ENCODE results near the gene SLC26A1. TPM values are rescaled to one million over a fixed set of nuclear protein-coding genes. Genes with fewer than 3 reads are reported as not detected.

The SLC26A1 gene
- total RNA-seq, 4 donors from 2014 or later = not detected

DNA sequence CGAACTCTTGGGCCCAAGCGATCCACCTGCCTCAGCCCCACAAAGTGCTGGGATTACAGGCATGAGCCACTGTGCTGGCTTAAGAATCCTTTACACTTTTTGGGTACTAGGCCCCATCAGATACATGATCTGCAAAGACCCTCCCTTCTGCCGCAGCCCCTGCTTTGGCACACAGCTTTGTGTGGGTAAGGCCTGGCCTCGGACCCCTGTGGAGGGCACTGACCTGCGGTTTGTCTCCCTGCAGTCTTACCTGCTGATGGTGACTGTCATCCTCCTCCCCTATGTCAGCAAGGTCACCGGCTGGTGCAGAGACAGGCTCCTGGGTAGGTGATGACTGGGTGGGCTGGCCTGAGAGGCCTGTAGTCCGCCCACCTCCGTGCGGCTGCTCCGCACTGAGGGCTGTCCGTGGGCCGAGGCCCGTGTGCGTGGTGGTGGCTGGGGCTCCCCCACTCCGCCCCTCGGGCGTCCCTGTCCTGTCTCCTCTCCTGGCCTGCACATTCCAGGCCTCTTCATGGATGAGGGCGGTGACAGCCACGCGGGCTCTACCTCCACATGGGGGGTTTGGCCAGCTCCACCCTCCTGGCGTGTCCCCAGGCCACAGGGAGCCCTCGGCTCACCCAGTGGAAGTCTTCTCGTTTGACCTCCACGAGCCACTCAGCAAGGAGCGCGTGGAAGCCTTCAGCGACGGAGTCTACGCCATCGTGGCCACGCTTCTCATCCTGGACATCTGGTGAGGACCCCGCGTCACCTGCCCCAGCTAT is 37.9 kb downstream of the SLC26A1 start:
- H3K36me3 ChIP-seq = peaks cover 0 to 82% (median 7%) of the 10 kb centered on the region in 3 donors
- 94 to 100% methylated on average over 7 to 25 of the region's 33 CpGs for WGBS, 2 donors
- intact Hi-C loops (cut with DNase I) = no loop called here
- H3K9me3 ChIP-seq = no peaks in the 10 kb centered on the region
- no peak for DNase-seq
- H3K4me3 ChIP-seq = no peak overlapping the region
- no peak for TF ChIP-seq POLR2A (IDR thresholded peaks at IDR 0.05)
- TF ChIP-seq, protein P1, sequence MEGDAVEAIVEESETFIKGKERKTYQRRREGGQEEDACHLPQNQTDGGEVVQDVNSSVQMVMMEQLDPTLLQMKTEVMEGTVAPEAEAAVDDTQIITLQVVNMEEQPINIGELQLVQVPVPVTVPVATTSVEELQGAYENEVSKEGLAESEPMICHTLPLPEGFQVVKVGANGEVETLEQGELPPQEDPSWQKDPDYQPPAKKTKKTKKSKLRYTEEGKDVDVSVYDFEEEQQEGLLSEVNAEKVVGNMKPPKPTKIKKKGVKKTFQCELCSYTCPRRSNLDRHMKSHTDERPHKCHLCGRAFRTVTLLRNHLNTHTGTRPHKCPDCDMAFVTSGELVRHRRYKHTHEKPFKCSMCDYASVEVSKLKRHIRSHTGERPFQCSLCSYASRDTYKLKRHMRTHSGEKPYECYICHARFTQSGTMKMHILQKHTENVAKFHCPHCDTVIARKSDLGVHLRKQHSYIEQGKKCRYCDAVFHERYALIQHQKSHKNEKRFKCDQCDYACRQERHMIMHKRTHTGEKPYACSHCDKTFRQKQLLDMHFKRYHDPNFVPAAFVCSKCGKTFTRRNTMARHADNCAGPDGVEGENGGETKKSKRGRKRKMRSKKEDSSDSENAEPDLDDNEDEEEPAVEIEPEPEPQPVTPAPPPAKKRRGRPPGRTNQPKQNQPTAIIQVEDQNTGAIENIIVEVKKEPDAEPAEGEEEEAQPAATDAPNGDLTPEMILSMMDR (IDR thresholded peaks at IDR 0.05) = no peak
- H3K27me3 ChIP-seq = no peaks in the 10 kb centered on the region
- no peaks in the 10 kb centered on the region for H3K4me1 ChIP-seq
- no peak overlapping the region for H3K27ac ChIP-seq

DNA sequence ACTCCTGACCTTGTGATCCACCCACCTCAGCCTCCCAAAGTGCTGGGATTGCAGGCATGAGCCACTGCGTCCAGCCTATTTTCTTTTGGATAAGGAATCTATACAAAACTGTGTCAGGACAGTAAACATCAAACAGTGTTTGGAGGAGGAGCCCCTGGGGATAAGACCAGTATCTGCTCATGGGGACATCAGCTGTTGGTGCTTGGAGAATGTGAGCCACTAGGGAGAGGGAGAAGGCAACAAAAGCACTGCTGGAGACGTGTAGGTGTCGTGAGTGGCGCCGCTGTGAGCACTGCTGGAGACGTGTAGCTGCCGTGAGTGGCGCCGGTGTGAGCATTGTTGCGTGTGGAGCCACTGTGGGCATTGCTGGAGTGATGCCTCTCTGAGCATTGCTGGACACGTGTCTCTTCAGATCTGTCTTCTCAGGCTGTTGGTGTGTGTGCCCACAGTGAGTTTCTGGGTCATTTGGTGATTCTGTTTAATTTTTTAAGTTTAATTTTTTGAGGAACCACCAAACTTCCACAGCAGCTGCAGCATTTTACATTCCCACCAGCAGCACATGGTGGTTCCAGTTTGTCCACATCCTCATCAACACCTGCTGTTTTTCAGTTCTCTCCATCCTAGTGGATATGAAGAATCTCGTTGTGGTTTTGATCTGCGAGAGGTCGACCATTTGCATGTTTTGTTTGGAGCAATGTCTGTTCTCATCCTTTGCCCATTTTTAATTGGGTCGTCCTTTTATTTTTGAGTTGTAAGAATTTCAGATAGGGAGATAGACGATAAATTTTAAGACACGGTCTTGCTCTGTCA is 38.8 kb downstream of the SLC26A1 start:
- Histone ChIP-seq H3K9me3 (no peaks in the 10 kb centered on the region), H3K4me1 (no peaks in the 10 kb centered on the region), H3K36me3 (peaks cover 0 to 72% (median 7%) of the 10 kb centered on the region in 3 donors), H3K27me3 (no peaks in the 10 kb centered on the region), H3K4me3 (no peak overlapping the region), H3K27ac (no peak overlapping the region)
- no peak for TF ChIP-seq POLR2A (IDR thresholded peaks at IDR 0.05)
- TF ChIP-seq, protein P1 (IDR thresholded peaks at IDR 0.05) = no peak
- intact Hi-C loops (cut with DNase I) = no loop called here
- DNase-seq = no peak
- WGBS, 2 donors = 91 to 92% methylated on average over 16 to 17 of the region's 17 CpGs

DNA sequence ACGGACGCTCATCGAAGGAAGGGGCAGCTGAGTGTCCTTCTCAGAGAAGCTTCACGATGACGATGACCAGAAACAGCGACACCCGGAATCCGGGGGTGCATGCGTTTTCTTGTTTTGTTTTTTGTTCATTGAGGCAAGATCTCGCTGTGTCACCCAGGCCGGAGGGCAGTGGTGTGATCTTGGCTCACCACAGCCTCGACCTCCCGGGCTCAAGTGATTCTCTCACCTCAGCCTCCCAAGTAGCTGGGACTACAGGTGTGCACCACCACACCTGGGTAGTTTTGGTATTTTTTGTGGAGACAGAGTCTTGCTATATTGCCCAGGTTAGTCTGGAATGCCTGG is 39.7 kb downstream of the SLC26A1 start:
- no peak overlapping the region for H3K4me3 ChIP-seq
- TF ChIP-seq POLR2A (IDR thresholded peaks at IDR 0.05) = no peak
- TF ChIP-seq, protein P1 (IDR thresholded peaks at IDR 0.05) = no peak
- WGBS, 2 donors = 96 to 97% methylated on average over 13 of the region's 13 CpGs
- no peaks in the 10 kb centered on the region for H3K4me1 ChIP-seq
- intact Hi-C loops (cut with DNase I) = no loop called here
- no peak overlapping the region for H3K27ac ChIP-seq
- H3K9me3 ChIP-seq = no peaks in the 10 kb centered on the region
- DNase-seq = no peak
- H3K36me3 ChIP-seq = peaks cover 0 to 64% (median 7%) of the 10 kb centered on the region in 3 donors
- H3K27me3 ChIP-seq = no peaks in the 10 kb centered on the region

DNA sequence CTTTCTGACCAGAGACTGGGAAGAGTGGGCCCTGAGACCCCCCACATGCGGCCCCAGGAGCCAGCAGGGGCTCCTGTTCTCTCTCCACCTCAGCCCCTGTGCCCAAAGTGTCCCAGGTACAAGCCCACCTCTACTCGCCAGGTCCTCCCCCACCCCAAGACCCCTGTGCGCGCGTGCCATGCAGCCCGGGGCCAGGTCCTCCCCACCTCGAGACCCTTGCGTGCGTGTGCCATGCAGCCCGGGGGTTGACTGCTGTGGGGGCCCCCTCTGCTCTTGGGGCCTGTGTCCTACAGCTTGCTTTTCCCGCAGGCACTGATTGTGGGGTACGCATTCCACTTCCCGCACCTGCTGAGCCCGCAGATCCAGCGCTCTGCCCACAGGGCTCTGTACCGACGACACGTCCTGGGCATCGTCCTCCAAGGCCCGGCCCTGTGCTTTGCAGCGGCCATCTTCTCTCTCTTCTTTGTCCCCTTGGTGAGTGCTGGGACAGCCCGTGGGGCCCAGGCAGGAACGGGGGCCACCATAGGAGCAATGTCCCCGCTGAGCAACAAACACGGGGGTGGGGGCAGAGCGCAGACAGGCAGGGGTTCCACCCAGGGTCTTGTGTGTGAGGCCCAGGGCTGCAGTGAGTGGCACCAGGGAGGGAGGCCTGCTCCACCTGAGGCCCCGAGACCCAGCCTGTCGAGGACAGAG is 40.2 kb downstream of the SLC26A1 start:
- Histone ChIP-seq H3K27ac (no peak overlapping the region), H3K36me3 (peaks cover 0 to 58% (median 4%) of the 10 kb centered on the region in 3 donors), H3K27me3 (no peaks in the 10 kb centered on the region), H3K9me3 (no peaks in the 10 kb centered on the region), H3K4me3 (no peak overlapping the region), H3K4me1 (no peaks in the 10 kb centered on the region)
- DNase-seq = no peak
- intact Hi-C loops (cut with DNase I) = no loop called here
- TF ChIP-seq POLR2A (IDR thresholded peaks at IDR 0.05) = no peak
- TF ChIP-seq, protein P1 (IDR thresholded peaks at IDR 0.05) = no peak
- 93 to 100% methylated on average over 2 to 18 of the region's 28 CpGs for WGBS, 2 donors
